Activated CD4-positive, alpha-beta T cell treated with anti-CD3 and anti-CD28 coated beads, Interleukin-2, amount 50 U/mL, for 16 hours (primary cell): ENCODE results near the gene C20orf96.

Source experiments
- DNase-seq: peaks from one replicate; pipeline ENCODE4 v3.0.0-alpha.2; 2020

The C20orf96 gene

DNA sequence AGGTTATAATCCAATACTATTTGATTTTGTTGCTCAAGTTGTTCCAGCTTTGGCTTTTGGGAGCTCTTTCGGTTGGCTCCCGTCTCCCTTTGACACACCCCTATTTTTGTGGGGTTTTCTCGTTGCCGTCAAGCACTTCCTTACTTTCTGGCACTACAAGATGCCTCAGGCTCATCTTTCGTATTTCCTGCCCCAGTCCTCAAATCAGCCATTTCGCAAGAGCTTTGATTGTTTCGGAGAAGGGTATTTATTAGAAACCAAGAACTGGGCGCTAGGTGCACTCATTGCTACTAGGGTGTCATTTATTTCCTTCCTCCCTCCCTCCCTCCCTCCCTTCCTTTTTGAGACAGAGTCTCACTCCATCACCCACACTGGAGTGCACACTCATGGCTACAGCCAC, 21.5 kb upstream of the C20orf96 start:
- no peak for DNase-seq

DNA sequence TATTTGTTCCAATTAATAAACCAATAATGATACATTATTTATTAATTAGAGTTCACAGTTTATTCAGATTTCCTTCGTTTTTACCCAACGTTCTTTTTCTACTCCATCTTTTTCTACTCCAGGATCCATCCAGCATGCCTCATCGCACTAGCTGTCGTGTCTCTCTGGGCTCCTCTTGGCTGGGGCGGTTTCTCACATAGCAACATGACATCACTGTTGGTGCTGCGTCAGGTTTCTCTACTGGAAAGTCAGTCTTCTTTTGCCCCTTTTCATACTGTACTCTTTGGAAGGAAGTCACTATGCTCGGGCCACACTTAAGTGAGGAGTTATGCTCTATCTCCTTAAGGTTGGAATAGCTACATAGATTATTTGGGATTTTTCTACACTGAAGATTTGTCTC, 21.1 kb upstream of the C20orf96 start:
- DNase-seq = no peak

GRCh38 chr20:310645-311044, 20.1 kb upstream of the C20orf96 start:
- no peak for DNase-seq

- peak; percentile 88 for DNase-seq
These were observed 19.5 kb upstream of the C20orf96 start for GRCh38 chr20:309841-310644.

GRCh38 chr20:309306-309840, 18.8 kb upstream of the C20orf96 start:
- no peak for DNase-seq

GRCh38 chr20:308427-309038, 18.0 kb upstream of the C20orf96 start:
- no peak for DNase-seq

DNA sequence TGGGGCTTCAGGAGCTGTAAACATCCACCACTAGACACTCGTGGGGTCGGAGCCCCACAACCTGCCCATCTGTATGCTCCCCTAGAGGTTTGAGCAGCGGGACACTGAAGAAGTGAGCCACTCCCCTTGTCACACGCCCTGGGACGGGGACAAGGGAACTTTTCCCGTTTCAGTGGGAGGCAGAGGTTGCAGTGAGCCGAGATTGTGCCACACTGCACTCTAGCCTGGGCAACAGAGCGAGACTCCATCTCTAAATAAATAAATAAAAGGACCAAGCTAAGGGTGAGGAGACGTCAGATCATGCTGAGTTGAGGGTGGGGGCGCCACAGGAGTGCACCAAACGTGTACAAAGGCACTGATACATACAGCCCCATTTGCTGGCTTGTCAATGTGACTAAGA, 15.2 kb upstream of the C20orf96 start:
- DNase-seq = no peak

DNA sequence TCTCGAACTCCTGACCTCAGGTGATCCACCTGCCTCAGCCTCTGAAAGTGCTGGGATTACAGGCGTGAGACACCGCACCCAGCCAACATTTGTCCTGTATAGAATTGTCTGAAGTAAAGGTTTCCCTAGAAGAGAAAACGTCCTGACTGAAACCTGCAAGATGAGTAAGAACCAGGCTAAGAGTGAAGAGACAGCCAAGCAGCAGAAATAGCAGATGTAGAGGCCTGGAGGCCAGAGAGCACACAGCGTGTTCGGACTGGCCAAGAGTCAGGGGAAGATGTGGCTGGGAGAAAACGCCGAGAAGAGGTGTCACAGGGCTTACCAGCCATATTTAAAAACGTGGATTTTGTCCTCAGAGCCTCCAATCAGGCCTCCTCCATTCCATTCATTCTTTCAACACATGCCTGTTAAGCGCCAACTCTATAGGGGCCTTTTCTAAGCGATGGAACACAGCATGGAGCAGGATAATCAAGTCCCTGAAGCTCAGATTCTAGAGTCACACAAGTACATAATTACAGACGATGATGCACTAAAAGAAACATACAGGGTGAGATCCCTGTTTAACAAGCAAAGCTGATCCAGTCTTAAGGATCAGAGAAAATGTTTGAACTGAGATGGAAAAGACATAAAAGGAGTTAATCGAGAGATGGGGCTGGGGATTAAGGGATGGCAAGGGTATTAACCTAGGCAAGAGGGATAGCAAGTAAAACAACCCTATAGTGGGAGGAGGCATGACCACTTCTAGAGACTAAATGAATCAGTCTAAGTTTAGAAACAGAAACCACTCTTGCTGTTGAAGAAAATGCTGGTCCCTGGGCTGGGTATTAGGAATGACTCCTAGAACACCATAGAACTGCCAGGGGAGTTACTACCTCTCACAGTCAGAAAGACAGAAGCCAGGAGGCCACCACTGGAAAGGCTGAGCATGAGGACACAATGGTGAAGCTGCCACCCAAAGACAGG, 11.6 kb upstream of the C20orf96 start:
- DNase-seq = no peak

- DNase-seq = no peak
These were observed 9.9 kb upstream of the C20orf96 start for GRCh38 chr20:300345-300990.

DNA sequence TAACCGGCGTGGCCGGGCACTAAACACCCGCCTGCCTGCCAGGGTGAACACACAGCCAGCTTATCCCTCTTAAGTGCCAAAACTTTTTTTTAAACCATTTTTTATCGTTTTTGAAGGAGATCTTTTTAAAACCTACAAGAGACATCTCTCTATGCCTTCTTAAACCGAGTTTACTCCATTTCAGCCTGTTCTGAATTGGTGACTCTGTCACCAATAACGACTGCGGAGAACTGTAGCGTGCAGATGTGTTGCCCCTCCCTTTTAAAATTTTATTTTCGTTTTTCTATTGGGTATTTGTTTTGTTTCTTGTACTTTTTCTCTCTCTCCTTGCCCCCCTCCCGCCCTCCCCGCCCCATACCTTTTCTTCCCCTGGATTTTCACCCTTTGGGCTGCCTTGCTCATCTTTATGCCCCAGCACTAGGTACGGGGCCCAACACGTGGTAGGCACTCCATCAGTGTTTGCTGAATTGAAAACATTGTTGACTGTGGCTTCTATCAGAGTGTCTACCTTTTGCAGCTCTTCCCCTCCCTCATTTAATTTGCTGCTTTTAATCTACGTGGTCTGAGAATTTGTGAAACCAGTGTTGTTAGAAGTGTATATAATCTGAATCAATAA, 8.3 kb upstream of the C20orf96 start:
- no peak for DNase-seq

DNA sequence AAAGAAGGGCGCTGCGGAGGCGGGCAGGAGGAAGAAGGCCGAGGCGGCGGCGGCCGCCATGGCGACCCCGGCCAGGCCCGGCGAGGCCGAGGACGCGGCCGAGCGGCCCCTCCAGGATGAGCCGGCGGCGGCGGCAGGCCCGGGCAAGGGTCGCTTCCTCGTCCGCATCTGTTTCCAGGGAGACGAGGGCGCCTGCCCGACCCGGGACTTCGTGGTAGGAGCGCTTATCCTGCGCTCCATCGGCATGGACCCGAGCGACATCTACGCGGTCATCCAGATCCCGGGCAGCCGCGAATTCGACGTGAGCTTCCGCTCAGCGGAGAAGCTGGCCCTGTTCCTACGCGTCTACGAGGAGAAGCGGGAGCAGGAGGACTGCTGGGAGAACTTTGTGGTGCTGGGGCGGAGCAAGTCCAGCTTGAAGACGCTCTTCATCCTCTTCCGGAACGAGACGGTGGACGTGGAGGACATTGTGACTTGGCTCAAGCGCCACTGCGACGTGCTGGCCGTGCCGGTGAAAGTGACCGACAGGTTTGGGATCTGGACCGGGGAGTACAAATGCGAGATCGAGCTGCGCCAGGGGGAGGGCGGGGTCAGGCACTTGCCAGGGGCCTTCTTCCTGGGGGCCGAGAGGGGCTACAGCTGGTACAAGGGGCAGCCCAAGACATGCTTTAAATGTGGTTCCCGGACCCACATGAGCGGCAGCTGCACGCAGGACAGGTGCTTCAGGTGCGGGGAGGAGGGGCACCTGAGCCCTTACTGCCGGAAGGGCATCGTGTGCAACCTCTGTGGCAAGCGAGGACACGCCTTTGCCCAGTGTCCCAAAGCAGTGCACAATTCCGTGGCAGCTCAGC, 7.6 kb upstream of the C20orf96 start:
- DNase-seq = peak; percentile 61

DNA sequence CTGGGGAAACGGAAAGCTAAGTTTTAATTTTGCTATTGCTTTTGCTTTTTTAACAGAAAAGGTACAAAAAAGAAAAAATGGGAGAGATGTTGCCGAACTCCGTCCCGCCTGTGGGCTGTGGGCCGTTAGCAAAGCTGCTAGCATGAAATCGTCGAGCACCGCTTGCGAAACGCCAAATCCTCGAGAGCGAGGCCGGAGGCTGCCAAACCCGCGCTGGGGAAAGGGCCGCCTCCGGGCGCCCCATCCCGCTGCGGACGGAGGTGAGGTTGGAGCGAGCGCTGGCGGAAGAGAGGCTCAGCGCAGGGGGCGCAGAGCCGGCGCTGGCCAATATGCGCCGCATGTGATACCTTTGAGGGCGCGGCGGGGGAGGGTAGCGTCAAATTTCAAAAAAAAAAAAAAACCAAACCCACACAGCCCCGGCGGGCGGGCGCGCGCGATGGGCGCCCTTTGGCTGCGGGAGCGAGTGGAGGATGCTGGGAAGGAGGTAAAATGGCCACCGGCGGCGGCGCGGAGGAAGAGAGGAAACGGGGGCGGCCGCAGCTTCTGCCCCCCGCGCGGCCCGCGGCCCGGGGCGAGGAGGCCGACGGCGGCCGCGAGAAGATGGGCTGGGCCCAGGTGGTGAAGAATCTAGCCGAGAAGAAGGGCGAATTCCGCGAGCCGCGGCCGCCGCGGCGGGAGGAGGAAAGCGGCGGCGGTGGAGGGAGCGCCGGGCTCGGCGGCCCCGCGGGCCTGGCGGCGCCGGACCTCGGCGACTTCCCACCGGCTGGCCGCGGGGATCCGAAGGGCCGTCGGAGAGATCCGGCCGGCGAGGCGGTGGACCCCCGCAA, 6.8 kb upstream of the C20orf96 start, which contains the start of gene ZCCHC3:
TSS of gene ZCCHC3 (plus strand) at position 473 of the 827 bp plus-strand sequence. CDS start at position 490, 17 bp downstream.
- DNase-seq = peak; percentile 87

GRCh38 chr20:295804-296203, 5.3 kb upstream of the C20orf96 start:
- DNase-seq = no peak

DNA sequence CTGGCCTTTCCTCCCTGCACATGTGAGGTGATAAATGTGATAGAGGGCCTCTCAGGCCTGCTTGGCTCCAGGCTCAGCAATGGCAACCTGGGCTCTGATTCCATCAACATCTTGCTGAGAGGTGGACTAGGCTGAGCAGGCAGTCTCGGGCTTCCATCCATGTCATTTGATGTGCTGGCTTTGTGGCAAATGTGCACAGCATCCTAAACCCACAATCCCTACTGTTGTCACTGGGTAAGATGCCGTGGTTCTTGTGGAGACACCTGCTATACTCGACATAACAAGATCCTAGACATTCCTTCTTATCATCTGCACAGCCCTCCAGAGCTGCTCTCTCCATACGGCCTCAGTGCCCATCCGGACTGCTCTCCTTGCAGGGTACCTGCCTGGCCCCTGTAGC, 4.1 kb upstream of the C20orf96 start:
- no peak for DNase-seq

DNA sequence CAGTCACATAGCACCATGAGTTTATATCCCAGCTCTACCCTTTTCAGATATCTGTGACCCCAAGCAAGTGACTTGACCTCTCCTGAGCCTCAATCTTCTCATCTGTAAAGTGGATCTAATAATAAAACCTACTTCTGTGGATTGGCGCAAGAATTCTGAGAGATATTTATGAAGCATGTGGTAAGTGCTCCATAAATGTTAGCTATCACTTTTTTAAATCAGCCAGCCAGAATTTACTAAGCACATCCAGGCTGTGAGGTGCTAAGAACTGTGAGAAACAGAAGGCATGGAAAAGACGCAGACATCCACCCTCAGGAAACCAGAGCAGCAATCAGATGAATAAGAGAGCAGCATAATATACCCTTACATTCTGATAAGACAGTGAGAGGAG, 862 bp downstream of the C20orf96 start:
- no peak for DNase-seq

GRCh38 chr20:288956-289692, 1.4 kb downstream of the C20orf96 start:
- no peak for DNase-seq

DNA sequence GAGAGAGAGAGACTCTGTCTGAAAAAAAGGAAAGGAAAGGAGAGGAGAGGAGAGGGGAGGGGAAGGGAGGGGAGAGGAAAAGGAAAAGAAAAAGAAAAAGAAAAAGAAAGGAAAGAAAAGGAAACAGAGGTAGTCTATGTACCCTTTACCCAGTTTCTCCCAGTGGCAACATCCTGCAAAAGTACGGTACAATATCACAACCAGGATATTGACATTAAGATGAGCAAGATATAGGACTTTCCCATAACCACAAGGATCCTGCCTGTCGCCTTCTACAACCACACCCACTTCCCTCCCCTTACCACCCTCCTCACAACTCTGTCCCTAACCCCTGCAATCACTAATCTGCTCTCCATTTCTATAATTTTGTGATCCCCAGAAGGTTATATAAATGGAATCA, 4.0 kb downstream of the C20orf96 start:
- no peak for DNase-seq

- no peak for DNase-seq
These were observed 6.4 kb downstream of the C20orf96 start for GRCh38 chr20:284172-284571.
